Activated T-helper 1 cell treated with anti-CD3 and anti-CD28 coated beads, Interleukin-12 subunit alpha, Interleukin-12 subunit beta, Interleukin-2, Interleukin-4 antibody, amounts not matched to agents 30 ng/mL and 10 ng/mL and 1 ng/mL, durations not matched to agents 14 hours and 24 hours and 36 hours (primary cell): Measurements from ENCODE around the gene SMIM35. TPM values are rescaled to one million over a fixed set of nuclear protein-coding genes. Genes with fewer than 3 reads are reported as not detected.

ENCODE experiments used
- DNase-seq: peaks from one replicate; pipeline ENCODE4 v3.0.0; 2021; ENCODE audit warnings: low spot score
- H3K27ac Mint-ChIP-seq: one replicate; pipeline ENCODE4 v1.8.0; 2021; ENCODE audit warnings: mild to moderate bottlenecking, mixed read lengths
- H3K27me3 Mint-ChIP-seq: one replicate; pipeline ENCODE4 v1.8.0; 2022; ENCODE audit warnings: mild to moderate bottlenecking, moderate library complexity, mixed read lengths; ENCODE audit not compliant: insufficient read depth
- H3K36me3 Mint-ChIP-seq: one replicate; pipeline ENCODE4 v1.8.0; 2021; ENCODE audit warnings: low read depth, mixed read lengths
- H3K4me1 Mint-ChIP-seq: one replicate; pipeline ENCODE4 v1.8.0; 2021; ENCODE audit warnings: low read depth, mixed read lengths
- H3K4me3 Mint-ChIP-seq: one replicate; pipeline ENCODE4 v1.8.0; 2021; ENCODE audit warnings: mild to moderate bottlenecking, moderate library complexity, mixed read lengths
- H3K9me3 Mint-ChIP-seq: one replicate; pipeline ENCODE4 v1.8.0; 2021; ENCODE audit warnings: mixed read lengths
- intact Hi-C: fragments of 100-400 bp; cut with micrococcal nuclease; formaldehyde crosslinking; loops from one replicate; pipeline ENCODE4 v1.15.1; 2024
- total RNA-seq: library from RNA; stranded (reverse); gene quantifications from 2 replicates; pipeline ENCODE4 v1.2.3, GENCODE V29; 2022

Gene SMIM35
- total RNA-seq, 1 donor from 2014 or later, result 0.16 TPM

DNA sequence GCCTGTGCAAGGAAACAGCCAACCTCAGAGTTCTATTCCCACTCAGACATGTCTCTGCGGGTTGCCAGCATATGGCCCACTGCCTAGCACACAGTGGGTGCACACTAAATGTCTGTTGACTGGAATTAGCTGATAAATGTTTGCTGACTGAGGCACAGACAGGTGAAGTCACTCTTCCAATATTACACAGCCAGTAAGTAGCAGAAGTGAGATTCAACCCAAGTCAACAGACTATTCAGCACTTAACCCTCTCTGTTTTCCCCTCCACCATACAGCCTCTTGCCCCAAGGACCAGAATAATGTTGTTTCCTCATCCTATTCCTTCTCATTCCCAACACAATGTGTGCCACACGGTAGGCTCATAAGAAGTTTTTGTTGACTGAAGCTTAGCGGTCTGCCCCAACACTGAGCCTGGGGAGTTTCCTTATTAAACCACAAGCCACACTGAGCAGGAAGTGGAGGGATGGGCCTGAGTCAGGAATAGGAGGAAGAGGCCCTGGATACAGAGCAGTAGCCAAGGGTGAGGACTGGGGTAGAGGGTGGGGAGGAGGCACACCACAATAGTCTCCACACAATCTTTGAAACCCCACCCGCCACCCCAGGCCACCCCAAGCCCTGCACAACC lies 116.3 kb downstream of the SMIM35 start:
- DNase-seq, result peak; percentile 43
- Mint-ChIP-seq H3K4me1 (peaks cover 66% of the 10 kb centered on the region), H3K9me3 (no peaks in the 10 kb centered on the region), H3K4me3 (peak overlapping the region; percentile 57), H3K27me3 (no peaks in the 10 kb centered on the region), H3K36me3 (peaks cover 6% of the 10 kb centered on the region), H3K27ac (peak overlapping the region; percentile 83)
- intact Hi-C loops, result loop anchor here (1.0 kb wide), 1 partner anchor 20 kb away; no protein-coding TSS in a partner anchor

DNA sequence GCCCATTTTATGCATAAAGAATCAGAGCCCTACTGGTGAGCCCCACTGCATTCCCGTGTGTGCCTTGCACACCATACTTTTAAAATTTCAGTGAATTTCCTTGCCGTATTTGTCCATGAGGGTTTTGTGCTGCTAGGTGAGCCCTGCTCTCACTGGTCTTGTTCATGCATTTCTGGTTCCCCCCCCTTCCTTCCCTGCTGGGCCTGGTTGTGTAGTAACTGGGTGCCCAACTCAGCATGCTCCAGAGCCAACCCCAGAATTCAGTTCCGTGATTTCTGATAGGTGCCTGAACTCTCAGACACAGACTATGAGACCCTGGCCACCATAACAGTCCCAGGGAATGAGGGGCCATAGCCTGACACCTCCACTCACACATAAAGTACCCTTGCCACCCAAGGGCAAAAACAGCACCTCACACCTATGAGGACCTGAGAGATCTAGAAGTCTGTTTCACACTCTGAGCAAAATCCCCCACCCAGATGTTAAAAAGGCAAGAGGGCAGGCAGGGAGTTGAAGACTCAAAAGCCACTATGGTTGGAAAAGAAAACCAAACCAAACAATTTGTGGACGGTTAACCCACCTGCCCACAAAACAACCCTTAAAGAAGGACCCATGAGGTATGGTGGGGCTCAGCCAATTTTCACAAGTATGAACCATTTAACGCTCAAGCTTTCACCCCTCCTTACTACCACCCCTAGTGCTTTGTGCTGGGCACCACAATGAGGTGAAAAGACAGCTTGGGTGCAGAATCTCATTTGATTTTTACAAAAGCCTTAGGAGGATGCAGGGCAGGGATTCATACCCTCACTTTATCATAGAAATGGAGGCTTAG lies 117.4 kb downstream of the SMIM35 start:
- H3K27me3 Mint-ChIP-seq, result no peaks in the 10 kb centered on the region
- intact Hi-C loops, result no loop called here
- H3K4me1 Mint-ChIP-seq, result peaks cover 61% of the 10 kb centered on the region
- peaks cover 3% of the 10 kb centered on the region for H3K36me3 Mint-ChIP-seq
- DNase-seq, result no peak
- no peaks in the 10 kb centered on the region for H3K9me3 Mint-ChIP-seq
- no peak overlapping the region for H3K27ac Mint-ChIP-seq
- no peak overlapping the region for H3K4me3 Mint-ChIP-seq

DNA sequence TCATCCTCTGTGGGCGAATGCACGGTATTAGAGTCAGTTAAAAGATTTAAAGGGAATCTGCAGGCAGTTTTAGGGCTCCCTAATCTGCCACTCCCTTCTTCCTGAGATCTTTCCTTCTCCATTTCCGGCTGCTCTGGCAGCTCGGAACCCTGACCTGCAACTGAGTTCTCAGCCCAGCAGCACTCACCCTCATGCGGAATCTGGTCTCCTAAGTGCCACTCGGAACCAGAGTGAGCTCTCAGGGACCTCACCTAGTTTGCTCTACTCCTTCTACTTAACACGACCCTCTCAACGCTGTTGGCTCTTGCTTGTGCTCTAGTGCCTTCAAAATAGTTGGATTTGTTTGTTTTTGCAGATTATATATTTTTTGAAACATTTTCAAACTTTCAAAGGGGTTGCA lies 119.9 kb downstream of the SMIM35 start:
- DNase-seq, result no peak
- Mint-ChIP-seq H3K27me3 (no peaks in the 10 kb centered on the region), H3K4me1 (peaks cover 38% of the 10 kb centered on the region), H3K4me3 (no peak overlapping the region), H3K9me3 (no peaks in the 10 kb centered on the region), H3K36me3 (peaks cover 2% of the 10 kb centered on the region), H3K27ac (no peak overlapping the region)
- intact Hi-C loops, result no loop called here

DNA sequence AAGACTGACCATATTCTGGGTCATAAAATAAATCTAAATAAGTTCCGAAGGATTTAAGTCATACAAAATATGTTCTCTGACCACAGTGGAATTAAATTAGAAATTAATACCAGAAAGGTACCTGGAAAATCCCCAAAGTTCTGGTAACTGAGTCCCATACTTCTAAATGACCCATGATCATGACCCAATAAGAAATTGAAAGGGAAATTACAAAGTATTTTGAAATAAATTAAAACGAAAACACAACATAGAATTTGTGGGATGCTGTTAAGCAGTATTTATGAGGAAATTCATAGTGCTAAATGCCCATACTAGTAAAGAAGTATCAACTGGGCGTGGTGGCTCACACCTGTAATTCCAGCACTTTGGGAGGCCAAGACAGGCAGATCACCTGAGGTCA lies 123.9 kb downstream of the SMIM35 start:
- no peak for DNase-seq
- Mint-ChIP-seq H3K27ac (no peak overlapping the region), H3K27me3 (no peaks in the 10 kb centered on the region), H3K4me3 (no peak overlapping the region), H3K9me3 (peaks cover 29% of the 10 kb centered on the region), H3K36me3 (peaks cover 23% of the 10 kb centered on the region), H3K4me1 (peaks cover 28% of the 10 kb centered on the region)
- intact Hi-C loops, result no loop called here

DNA sequence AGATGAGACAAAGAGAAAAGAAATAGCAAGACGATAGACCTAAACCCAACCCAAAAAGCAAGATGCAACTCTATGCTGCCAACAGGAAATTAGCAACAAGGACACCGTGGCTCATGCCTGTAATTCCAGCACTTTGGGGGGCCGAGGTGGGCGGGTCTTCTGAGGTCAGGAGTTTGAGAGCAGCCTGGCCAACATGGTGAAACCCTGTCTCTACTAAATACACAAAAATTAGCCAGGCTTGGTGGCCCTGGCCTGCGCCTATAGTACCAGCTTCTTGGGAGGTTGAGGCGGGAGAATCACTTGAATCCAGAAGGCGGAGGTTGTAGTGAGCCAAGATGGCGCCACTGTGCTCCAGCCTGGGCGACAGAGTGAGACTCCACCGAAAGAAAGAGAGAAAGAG lies 124.9 kb downstream of the SMIM35 start:
- DNase-seq, result no peak
- no peak overlapping the region for H3K27ac Mint-ChIP-seq

DNA sequence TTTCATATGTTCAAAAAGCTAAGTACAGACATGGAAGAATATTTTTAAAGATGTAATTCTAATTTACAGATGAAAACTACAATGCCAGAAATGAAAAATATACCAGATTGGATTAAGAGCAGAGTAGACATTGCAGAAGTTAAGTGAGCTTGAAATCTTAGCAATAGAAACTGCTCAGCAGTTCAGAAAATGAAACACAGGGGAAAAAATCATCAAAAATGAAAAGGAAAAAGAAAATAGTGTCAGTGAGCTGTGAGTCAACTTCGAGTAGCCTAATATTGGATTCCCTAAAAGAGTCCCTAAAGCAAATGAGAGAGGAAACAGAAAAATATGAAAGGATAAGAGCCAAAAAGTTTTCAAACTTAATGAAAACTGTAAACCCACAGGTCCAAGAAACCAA lies 126.4 kb downstream of the SMIM35 start:
- Mint-ChIP-seq H3K27me3 (no peaks in the 10 kb centered on the region), H3K27ac (peak overlapping the region; percentile 74), H3K36me3 (peaks cover 33% of the 10 kb centered on the region), H3K4me3 (no peak overlapping the region), H3K9me3 (peaks cover 42% of the 10 kb centered on the region), H3K4me1 (peaks cover 33% of the 10 kb centered on the region)
- intact Hi-C loops, result loop anchor here (1.0 kb wide), 1 partner anchor 10 kb away; no protein-coding TSS in a partner anchor
- no peak for DNase-seq

More for the DNA sequence above, 124.9 kb downstream of the SMIM35 start:
- Mint-ChIP-seq H3K4me1 (peaks cover 33% of the 10 kb centered on the region), H3K4me3 (no peak overlapping the region), H3K36me3 (peaks cover 30% of the 10 kb centered on the region), H3K27me3 (no peaks in the 10 kb centered on the region), H3K9me3 (peaks cover 36% of the 10 kb centered on the region)
- intact Hi-C loops, result no loop called here

DNA sequence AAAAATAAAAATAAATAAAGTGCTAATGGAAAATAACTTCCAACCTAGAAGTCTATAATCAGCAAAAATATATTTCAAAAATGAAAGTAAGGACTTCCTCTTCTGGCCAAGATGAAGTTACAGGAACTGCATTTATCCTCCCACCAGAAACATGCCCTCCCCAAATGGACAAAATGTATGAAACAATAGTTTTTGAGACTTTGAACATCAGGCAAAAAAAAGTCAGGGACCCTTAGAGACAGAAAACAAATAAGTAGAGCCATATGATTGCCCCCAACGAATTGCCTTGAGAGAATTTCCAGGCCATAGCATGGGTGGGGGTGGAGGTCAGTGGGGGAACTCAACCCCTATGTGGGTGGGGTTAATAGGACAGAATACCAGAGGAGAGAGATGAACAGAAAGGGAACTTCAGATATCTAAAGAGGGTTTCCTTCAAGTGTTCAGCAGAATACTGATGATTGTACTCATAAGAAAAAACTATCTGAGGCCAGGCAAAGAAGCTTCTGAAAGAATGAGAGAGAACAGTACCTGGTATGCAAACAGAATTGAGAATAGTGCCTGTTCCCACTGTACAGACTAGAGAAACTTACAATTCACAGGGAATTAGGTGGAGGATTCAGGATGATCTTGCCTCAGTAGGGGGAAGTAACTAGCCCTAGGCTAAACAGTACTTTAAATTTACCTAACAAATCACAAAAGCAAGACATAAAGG lies 127.2 kb downstream of the SMIM35 start:
- peak overlapping the region; percentile 56 for H3K4me3 Mint-ChIP-seq
- peaks cover 33% of the 10 kb centered on the region for H3K36me3 Mint-ChIP-seq
- H3K27me3 Mint-ChIP-seq, result no peaks in the 10 kb centered on the region
- H3K4me1 Mint-ChIP-seq, result peaks cover 33% of the 10 kb centered on the region
- peaks cover 42% of the 10 kb centered on the region for H3K9me3 Mint-ChIP-seq
- intact Hi-C loops, result loop anchor here (1.0 kb wide), 1 partner anchor 9 kb away; no protein-coding TSS in a partner anchor
- peak overlapping the region; percentile 74 for H3K27ac Mint-ChIP-seq
- no peak for DNase-seq

DNA sequence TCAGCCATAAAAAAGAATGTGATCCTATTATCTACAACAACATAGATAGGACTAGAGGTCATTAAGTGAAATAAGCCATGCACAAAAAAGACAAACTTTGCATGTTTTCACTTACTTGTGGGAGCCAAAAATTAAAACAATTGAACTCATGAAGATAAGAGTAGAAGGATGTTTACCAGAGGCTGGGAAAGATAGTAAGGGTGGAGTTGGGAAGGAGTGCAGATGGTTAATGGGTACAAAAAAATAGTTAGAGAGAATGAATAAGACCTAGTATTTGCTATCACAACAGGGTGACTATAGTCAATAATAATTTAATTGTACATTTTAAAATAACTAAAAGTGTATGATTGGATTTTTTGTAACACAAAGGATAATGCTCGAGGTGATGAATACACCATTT lies 127.8 kb downstream of the SMIM35 start:
- peaks cover 33% of the 10 kb centered on the region for H3K36me3 Mint-ChIP-seq

More for the DNA sequence above, 127.8 kb downstream of the SMIM35 start:
- Mint-ChIP-seq H3K4me1 (peaks cover 38% of the 10 kb centered on the region), H3K9me3 (peaks cover 42% of the 10 kb centered on the region), H3K4me3 (no peak overlapping the region), H3K27ac (peak overlapping the region; percentile 78), H3K27me3 (no peaks in the 10 kb centered on the region)
- intact Hi-C loops, result no loop called here
- DNase-seq, result no peak

Other genes starting within 250 kb of the SMIM35 start
- gene FXYD6, start 210.3 kb downstream of the SMIM35 start, total RNA-seq, result not detected in 2 replicates
- gene TMPRSS13, start 157.6 kb downstream of the SMIM35 start, total RNA-seq, result 1.2 and 1.5 TPM in 2 replicates
- 87.8 and 88.3 TPM in 2 replicates for gene IL10RA, start 100.6 kb downstream of the SMIM35 start, total RNA-seq
- not detected in 2 replicates for gene TMPRSS4, start 9.9 kb downstream of the SMIM35 start, total RNA-seq
- 0.08 TPM in 1 of 2 replicates, not detected in the other for gene SCN4B, start 65.9 kb upstream of the SMIM35 start, total RNA-seq
- gene SCN2B, start 89.7 kb upstream of the SMIM35 start, total RNA-seq, result not detected in 2 replicates
- 264 and 271 TPM in 2 replicates for gene JAML, start 138.0 kb upstream of the SMIM35 start, total RNA-seq
- gene MPZL3, start 165.4 kb upstream of the SMIM35 start, total RNA-seq, result 63.5 and 69.3 TPM in 2 replicates
- gene MPZL2, start 177.3 kb upstream of the SMIM35 start, total RNA-seq, result 13.2 and 15.9 TPM in 2 replicates
- gene CD3E, start 217.8 kb upstream of the SMIM35 start, total RNA-seq, result 630 and 646 TPM in 2 replicates